ENCODE measurements around the gene GON4L. TPM values are rescaled to one million over a fixed set of nuclear protein-coding genes. Genes with fewer than 3 reads are reported as not detected.
"Not testable (repeated sequence)": the region's sequence is repeated elsewhere in the genome, so short reads cannot be mapped to it uniquely, and the experiment has no call there.

The GON4L gene
- total and polyA plus RNA-seq, 2 of the 4 experiments (the other 2 are of a cell fraction), result 21.2 to 30.3 TPM

- Histone ChIP-seq H2AK5ac (ENCODE audit: low read depth, low read length) (no peak overlapping the region), H3K27ac (ENCODE audit: insufficient read depth, low read length) (no peak overlapping the region), H3K23ac (ENCODE audit: low read depth, low read length) (no peak overlapping the region), H3K56ac (ENCODE audit: extremely low read depth, insufficient read depth, low read length) (no peak overlapping the region), H2AFZ (replicated peaks; ENCODE audit: low read length, poor library complexity) (no peak overlapping the region), H2BK15ac (ENCODE audit: low read depth, low read length) (no peak overlapping the region), H3K18ac (ENCODE audit: low read depth, low read length) (no peak overlapping the region), H3K9ac (ENCODE audit: low read depth, low read length) (no peak overlapping the region), H3K9me1 (ENCODE audit: insufficient read depth, low read length) (no peaks in the 10 kb centered on the region; the same call in 1 of the 2 replicates), H3K36me3 (ENCODE audit: control insufficient read depth, insufficient read depth, low read length) (peaks cover 51% of the 10 kb centered on the region), H4K20me1 (ENCODE audit: insufficient read depth, low read length) (no peaks in the 10 kb centered on the region), H2BK5ac (ENCODE audit: low read depth, low read length, poor library complexity, severe bottlenecking) (no peak overlapping the region), H3K4ac (ENCODE audit: low read depth, low read length) (no peak overlapping the region), H3K4me3 (ENCODE audit: insufficient read depth, low read depth, low read length) (no peak overlapping the region), H2BK120ac (ENCODE audit: low read depth, low read length) (no peak overlapping the region), H4K91ac (ENCODE audit: insufficient read depth, low read depth, low read length) (no peak overlapping the region), H3K4me1 (ENCODE audit: control insufficient read depth, insufficient read depth, low read length) (no peaks in the 10 kb centered on the region), H2BK20ac (ENCODE audit: low read depth, low read length) (no peak overlapping the region), H4K8ac (ENCODE audit: low read depth in 2 of 2, low read length in 2 of 2) (no peak overlapping the region), H3K9me3 (ENCODE audit: control insufficient read depth, insufficient read depth, low read length) (no peaks in the 10 kb centered on the region), H3K4me2 (ENCODE audit: low read depth, low read length) (no peak overlapping the region), H3K14ac (replicated peaks; ENCODE audit: low read depth, low read length) (no peak overlapping the region), H3K27me3 (ENCODE audit: control insufficient read depth, insufficient read depth, low read length) (no peaks in the 10 kb centered on the region), H4K5ac (ENCODE audit: low read depth, low read length) (no peak overlapping the region), H3K79me1 (ENCODE audit: low read depth in 1 of 2, low read length in 2 of 2) (peaks cover 3 to 4% of the 10 kb centered on the region in 2 experiments; a peak in 1 of 4 replicates), H2AK9ac (replicated peaks; ENCODE audit: low read depth, low read length, poor library complexity) (no peak overlapping the region)
- ATAC-seq (ENCODE audit: low read depth) (no peak), DNase-seq (no peak)
- intact Hi-C loops (cut with micrococcal nuclease), result no loop called here
- TF ChIP-seq RAD21 (IDR thresholded peaks at IDR 0.05; ENCODE audit: low read length) (no peak), CTCF (conservative IDR thresholded peaks at IDR 0.05; ENCODE audit: low read depth, low read length) (no peak), CHD1 (IDR thresholded peaks at IDR 0.05; ENCODE audit: low read depth, low read length) (no peak), ELK1 (IDR thresholded peaks at IDR 0.05; ENCODE audit: borderline replicate concordance, low read depth, low read length) (no peak), SMC3 (IDR thresholded peaks at IDR 0.05; ENCODE audit: low read depth, low read length) (no peak)
- dilution Hi-C loops (cut with HindIII; ENCODE audit: low sequenced_read_pairs, unreplicated experiment), result no loop called here
- in situ Hi-C loops (cut with MboI; ENCODE audit: low sequenced_read_pairs), result no loop called here
- ChIA-PET POLR2A (ENCODE audit: unreplicated experiment) (no interaction called here), CTCF (no interaction called here)
- BruUV-seq (replicated peaks), result no TSS peak
- WGBS, 2 experiments (ENCODE audit: extremely low coverage in 2 of 2, insufficient read length in 1 of 2), result no CpG with 5 or more reads among the region's 5 CpGs
Measured at GRCh38 chr1:155769257-155769656, 87.8 kb downstream of the GON4L start.

GRCh38 chr1:155767399-155767989 lies 89.5 kb downstream of the GON4L start:
- H3K36me3 ChIP-seq (ENCODE audit: control insufficient read depth, insufficient read depth, low read length), result peaks cover 53% of the 10 kb centered on the region
- H2AFZ ChIP-seq (replicated peaks; ENCODE audit: low read length, poor library complexity); H2BK5ac ChIP-seq (ENCODE audit: low read depth, low read length, poor library complexity, severe bottlenecking); H3K9me3 ChIP-seq (ENCODE audit: control insufficient read depth, insufficient read depth, low read length); H3K27me3 ChIP-seq (ENCODE audit: control insufficient read depth, insufficient read depth, low read length); ATAC-seq (ENCODE audit: low read depth); H3K9me1 ChIP-seq (ENCODE audit: insufficient read depth, low read length); in situ Hi-C loops (cut with MboI; ENCODE audit: low sequenced_read_pairs); H3K14ac ChIP-seq (replicated peaks; ENCODE audit: low read depth, low read length); H3K4me1 ChIP-seq (ENCODE audit: control insufficient read depth, insufficient read depth, low read length); H2BK15ac ChIP-seq (ENCODE audit: low read depth, low read length); DNase-seq; H2BK120ac ChIP-seq (ENCODE audit: low read depth, low read length); H2BK20ac ChIP-seq (ENCODE audit: low read depth, low read length); H3K56ac ChIP-seq (ENCODE audit: extremely low read depth, insufficient read depth, low read length); BruUV-seq (replicated peaks); H2AK9ac ChIP-seq (replicated peaks; ENCODE audit: low read depth, low read length, poor library complexity); intact Hi-C loops (cut with micrococcal nuclease); H4K91ac ChIP-seq (ENCODE audit: insufficient read depth, low read depth, low read length); H4K5ac ChIP-seq (ENCODE audit: low read depth, low read length); H3K4me2 ChIP-seq (ENCODE audit: low read depth, low read length); H3K4ac ChIP-seq (ENCODE audit: low read depth, low read length); H2AK5ac ChIP-seq (ENCODE audit: low read depth, low read length); POLR2A ChIA-PET (ENCODE audit: unreplicated experiment); CTCF ChIA-PET; H3K9ac ChIP-seq (ENCODE audit: low read depth, low read length); H4K20me1 ChIP-seq (ENCODE audit: insufficient read depth, low read length); H3K18ac ChIP-seq (ENCODE audit: low read depth, low read length); H3K4me3 ChIP-seq (ENCODE audit: insufficient read depth, low read depth, low read length); dilution Hi-C loops (cut with HindIII; ENCODE audit: low sequenced_read_pairs, unreplicated experiment); H3K23ac ChIP-seq (ENCODE audit: low read depth, low read length); H4K8ac ChIP-seq (ENCODE audit: low read depth in 2 of 2, low read length in 2 of 2); H3K27ac ChIP-seq (ENCODE audit: insufficient read depth, low read length): not testable (repeated sequence)
- peaks cover 3 to 12% of the 10 kb centered on the region in 2 experiments; a peak in 2 of 4 replicates for H3K79me1 ChIP-seq (ENCODE audit: low read depth in 1 of 2, low read length in 2 of 2)
- no CpG with 5 or more reads among the region's 5 CpGs for WGBS, 2 experiments (ENCODE audit: extremely low coverage in 2 of 2, insufficient read length in 1 of 2)

Measured in IMR-90 (cell line).